GM20431 (cell line): ENCODE results near the gene AP3B2.
"Not testable (repeated sequence)": the region's sequence is repeated elsewhere in the genome, so short reads cannot be mapped to it uniquely, and the experiment has no call there.

Experiments
- in situ Hi-C: fragments of 300-500 bp; cut with MseI, MboI; formaldehyde crosslinking; loops from one replicate; pipeline ENCODE4 v1.15.0; 2020; ENCODE audit warnings: low sequenced_read_pairs; ENCODE audit not compliant: unreplicated experiment

The AP3B2 gene

GRCh38 chr15:82651708-82652107 is 58.0 kb downstream of the AP3B2 start:
- in situ Hi-C loops = no loop called here

GRCh38 chr15:82650046-82650670 is 59.5 kb downstream of the AP3B2 start:
- in situ Hi-C loops = no loop called here

- in situ Hi-C loops = no loop called here
These were observed 60.3 kb downstream of the AP3B2 start for GRCh38 chr15:82649226-82649999.

DNA sequence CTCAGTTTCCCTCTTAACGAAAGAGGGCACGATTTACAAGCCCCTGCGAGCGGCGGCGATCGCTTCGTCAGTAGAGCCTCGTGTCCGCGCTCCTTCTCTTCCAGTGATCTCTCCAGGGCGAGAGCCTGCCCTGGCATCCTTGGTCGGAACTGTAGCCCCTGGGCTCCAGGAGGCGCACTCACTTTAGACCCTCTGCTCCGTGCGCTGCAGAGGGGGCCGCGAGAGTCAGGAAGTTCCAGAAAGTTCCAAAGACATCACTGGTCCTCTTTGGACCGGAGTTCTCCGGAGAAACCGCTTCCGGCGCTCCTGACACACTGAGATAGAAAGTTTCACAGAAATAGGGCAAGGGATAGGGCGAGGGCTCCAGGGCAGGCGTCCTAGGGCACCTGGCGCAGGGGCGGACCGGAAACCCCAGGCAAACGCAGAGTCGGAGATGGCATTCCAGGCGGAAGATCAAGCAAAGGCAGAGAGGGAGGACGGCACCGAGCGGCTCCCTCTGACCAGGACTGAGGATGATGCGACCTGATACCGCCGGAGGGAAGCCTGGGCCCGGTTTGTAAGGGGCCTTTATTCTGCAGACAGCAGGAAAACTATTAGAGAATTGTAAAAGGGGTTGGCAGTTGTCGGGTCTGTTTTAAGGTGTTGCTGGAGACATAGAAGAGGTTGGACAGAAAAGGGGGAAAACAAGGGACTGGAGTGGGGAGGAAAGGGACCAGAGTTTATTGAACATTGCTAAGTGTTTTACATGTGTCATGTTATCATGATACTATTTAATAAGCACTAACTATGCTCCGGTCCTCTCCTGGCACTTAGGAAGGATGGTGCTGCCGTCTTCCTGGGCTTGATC is 61.2 kb downstream of the AP3B2 start:
- in situ Hi-C loops = no loop called here

GRCh38 chr15:82647835-82648256 is 61.8 kb downstream of the AP3B2 start:
- in situ Hi-C loops = no loop called here

DNA sequence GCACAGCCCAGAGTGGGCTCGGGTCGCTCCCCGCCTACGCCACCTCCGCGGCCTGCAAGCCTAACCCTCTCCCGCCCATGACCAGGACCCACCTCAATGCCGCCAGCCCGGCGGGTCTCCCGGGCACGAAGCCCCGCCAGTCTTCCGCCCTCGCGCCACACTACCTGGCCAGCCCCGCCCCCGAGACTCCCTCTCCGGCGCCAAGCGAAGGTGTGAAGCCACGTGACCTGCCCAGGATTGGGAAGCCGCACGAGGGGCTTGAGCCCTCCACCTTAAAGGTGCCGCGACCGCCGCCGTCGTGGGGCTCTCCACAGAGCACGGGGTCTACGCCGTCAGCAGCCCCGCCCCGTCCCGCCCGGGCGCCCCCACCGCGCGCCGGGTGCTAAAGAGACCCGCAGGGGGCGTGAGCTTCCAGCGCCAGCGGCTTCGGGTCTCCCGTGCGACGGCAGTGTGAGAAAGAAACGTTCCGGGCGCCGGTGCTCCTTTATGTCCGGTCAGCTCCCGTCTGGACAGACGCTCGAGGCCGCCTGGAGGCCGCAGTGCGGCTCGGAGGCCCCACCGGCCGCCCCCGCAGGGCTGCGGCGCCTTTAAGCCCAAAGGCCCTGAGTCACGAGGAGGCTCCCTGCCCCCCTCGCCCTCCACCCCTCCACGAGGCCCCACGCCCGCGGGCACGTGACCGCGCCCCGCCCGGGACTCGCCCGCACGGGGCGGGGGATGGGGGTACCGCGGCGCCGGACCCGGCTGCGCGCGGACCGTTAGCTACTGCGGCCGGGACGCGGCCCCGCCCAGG is 62.4 kb downstream of the AP3B2 start, which contains the start of gene CPEB1:
TSS of gene CPEB1 (minus strand) at position 319 of the 790 bp plus-strand sequence. CDS start 18,904 bp downstream, outside the sequence.
- in situ Hi-C loops = no loop called here

DNA sequence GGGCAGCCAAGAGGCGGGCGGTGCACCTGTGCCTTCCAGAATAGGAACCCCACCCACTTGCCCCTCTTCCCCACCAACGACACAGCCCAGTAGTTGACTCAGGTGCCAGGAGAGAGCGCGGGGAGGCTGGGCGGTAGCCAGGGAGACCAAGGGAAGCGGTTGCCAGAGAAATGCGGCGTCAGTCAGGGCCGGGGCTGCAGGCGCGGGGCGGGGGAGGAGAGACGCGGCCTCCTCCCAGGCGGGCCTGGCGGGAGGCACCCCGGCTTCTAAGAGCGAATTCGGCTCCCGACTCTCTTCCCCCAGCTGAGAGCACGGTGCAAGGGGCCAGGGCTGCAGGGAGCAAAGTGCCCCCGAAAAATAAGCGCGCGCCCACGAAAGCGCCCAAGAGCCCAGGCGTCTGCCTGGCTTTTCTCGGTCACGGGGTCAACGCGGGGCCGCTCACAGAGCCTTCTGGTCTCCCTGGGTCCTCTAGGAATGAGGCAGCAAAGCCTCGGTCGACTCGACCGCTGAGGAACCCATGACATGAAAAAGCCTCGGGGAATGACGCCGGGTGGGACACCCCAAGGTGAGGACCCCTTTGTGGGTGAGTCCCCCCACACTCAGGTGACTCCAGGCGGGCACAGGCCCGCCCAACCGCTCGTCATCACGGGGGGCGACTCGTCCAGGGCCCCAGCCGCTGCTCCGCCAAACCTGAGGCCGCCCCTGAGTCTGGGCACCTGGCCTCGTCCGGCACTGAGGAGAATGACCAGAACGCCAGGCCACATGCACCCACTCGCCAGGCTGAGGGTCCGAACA is 63.2 kb downstream of the AP3B2 start:
- in situ Hi-C loops = no loop called here

GRCh38 chr15:82644967-82645852 is 64.5 kb downstream of the AP3B2 start:
- in situ Hi-C loops = not testable (repeated sequence)

DNA sequence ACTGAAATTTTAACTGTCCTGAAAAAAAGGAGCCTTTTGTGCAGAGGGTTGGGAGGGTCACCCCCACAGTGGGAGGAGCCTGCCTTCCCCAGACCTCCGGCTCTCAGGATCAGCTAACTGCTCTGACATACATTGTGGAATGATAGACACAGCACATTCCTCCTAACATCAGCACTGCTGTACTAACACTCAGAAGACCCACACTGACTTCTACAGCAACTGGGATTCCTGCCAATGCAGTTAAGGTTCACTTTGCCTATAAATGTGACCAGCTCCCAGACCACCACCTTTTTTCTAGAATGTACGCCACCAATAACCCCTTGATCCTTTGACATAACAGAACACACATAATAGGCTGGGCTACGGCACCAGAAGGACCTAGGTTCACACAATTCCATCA is 65.7 kb downstream of the AP3B2 start:
- in situ Hi-C loops = no loop called here

GRCh38 chr15:82642656-82643055 is 67.0 kb downstream of the AP3B2 start:
- in situ Hi-C loops = no loop called here

DNA sequence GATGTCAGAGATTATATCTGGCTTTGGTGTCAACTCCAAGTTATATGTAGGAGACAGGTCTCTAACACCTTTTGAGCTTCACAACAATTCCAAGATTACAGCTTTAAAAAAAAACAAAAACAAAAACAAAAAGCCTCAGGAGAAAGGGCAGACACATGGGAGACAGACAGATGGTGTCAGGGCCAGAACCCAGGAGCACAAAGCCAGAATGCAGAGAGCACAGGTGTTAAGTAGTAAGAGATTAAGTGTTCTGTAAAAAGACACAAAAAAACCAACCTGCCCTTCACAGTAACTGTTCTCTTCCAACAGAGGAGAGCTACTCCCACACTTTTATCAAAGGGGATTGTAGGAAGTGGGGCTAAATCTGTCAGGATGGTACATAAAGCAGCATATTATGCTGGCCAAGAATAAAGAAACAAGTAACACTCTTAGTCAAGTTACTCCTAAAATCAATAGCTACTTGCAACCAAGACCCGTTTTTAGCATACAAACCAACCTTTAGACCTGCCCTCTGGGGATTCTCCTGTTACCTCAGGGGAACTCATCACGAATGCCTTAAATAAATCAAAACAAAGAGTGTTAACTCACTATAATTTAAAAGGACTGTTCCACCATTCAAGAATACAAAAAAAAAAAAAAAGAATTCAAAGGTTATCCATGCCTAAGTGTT is 68.4 kb downstream of the AP3B2 start:
- in situ Hi-C loops = no loop called here

DNA sequence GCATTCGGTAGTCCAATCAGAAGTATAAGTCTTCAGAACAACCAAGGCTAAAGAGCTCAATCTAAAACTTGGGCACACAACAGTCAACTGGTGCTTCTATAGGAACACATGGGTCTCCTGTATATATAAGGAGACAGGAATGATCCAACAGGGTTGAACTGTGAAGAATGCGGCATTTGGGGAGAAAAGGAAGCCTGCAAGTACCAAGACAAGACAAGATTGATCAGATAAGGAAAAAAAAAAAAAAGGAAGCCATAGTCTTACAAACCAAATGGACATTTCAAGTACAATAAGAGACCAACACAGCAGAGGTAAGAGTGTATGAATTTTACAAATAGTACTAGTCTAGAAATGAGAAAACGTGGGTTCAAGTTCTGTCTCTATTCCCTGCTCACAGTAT is 69.0 kb downstream of the AP3B2 start:
- in situ Hi-C loops = no loop called here

DNA sequence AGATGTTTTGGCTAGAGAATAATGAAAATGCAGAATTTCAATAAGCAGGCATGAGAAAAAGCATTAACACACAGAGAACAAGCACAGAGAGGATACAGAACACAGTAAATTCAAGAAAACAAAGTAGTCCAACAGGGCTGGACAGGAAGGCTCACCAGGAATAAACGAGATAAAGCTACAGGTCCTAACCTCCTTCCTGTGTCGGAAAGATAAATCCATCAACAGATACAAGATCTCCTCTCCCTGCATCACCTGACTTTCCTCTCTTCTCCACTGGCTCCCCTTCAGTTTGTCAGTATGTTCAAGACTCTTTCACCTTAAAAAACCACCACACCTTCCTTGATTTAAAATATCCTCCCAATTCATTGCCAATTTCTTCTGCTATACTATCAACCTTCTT is 73.9 kb downstream of the AP3B2 start:
- in situ Hi-C loops = no loop called here

DNA sequence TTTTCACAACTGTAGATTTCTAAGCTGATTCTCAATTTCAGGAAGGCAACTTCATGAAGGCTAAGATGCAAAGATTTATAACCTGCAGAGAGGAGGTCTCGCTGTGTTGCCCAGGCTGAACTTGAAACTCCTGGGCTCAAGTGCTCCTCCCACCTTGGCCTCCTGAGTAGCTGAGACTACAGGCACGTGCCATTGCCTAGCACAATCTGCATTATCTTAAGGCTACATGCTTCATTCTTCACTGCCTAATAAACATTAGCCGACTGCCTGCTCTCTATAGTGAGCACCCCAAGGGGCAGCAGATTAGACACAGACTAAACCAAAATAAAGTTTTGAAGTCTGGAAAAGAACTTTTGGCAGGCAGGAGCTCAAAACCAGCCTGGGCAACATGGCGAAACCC is 79.6 kb downstream of the AP3B2 start:
- in situ Hi-C loops = no loop called here

GRCh38 chr15:82625136-82625535 is 84.5 kb downstream of the AP3B2 start:
- in situ Hi-C loops = no loop called here

GRCh38 chr15:82624438-82624837 is 85.2 kb downstream of the AP3B2 start:
- in situ Hi-C loops = no loop called here

DNA sequence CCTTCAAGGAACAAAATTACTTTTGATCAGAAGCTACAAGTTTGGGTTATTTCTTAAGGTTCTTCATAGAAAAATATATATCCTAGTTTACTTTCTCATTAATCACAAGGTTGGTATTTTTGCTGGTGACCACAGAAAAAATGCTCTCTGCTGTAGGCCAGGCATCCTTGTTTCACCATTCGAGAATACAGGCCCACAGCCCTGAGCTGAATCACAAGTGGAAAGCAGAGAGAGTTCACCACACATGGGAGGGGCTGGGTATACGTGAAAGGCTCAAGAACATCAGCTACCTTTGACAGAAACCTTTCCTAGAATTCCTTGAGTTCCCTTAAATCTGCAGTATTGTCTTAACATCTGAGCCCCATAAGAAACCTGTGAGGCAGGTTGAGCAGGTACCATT is 85.7 kb downstream of the AP3B2 start:
- in situ Hi-C loops = no loop called here

DNA sequence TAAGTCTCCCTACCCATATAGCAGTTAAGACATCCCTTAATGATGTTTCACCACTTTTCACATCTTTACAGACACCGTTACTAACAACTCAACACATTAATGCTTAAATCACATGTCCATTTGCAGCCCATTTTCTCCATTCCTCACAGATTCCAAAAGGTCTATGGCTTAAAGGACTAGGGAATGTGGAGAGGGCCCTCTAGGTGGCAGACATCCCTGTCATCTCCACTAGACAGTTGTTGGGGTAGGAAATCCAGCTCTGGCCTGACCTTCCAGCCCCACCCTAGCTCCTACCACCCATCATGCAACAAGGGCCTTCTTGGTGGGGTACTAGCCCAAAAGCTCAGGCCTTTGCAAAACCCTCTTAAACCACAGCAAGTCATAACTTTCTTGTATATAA is 87.7 kb downstream of the AP3B2 start:
- in situ Hi-C loops = no loop called here
